GM18508 (cell line): ENCODE results near the gene EML3.
"Not testable (repeated sequence)": the region's sequence is repeated elsewhere in the genome, so short reads cannot be mapped to it uniquely, and the experiment has no call there.

ENCODE experiments used
- ATAC-seq: cut with Tn5 transposase; IDR thresholded peaks from one replicate; pipeline ENCODE4 v1.9.1; 2021; ENCODE audit warnings: moderate number of reproducible peaks; ENCODE audit not compliant: insufficient read depth, unreplicated experiment

EML3 gene

GRCh38 chr11:62573592-62574362 is 38.8 kb downstream of the EML3 start, which contains the start of gene EEF1G:
TSS of gene EEF1G (minus strand) at chr11:62573891. CDS start at chr11:62573842, 49 bp downstream.
- ATAC-seq, result peak; percentile 73

GRCh38 chr11:62573006-62573591 is 39.5 kb downstream of the EML3 start:
- ATAC-seq, result no peak

GRCh38 chr11:62572431-62572830 is 40.1 kb downstream of the EML3 start:
- ATAC-seq, result no peak

GRCh38 chr11:62571493-62571892 is 41.1 kb downstream of the EML3 start:
- not testable (repeated sequence) for ATAC-seq

- not testable (repeated sequence) for ATAC-seq
These were observed 41.7 kb downstream of the EML3 start for GRCh38 chr11:62570903-62571302.

GRCh38 chr11:62569611-62570010 is 43.0 kb downstream of the EML3 start:
- ATAC-seq, result no peak

GRCh38 chr11:62567018-62567633 is 45.4 kb downstream of the EML3 start:
- ATAC-seq, result no peak

- ATAC-seq, result no peak
These were observed 46.3 kb downstream of the EML3 start for GRCh38 chr11:62566247-62566646.

- ATAC-seq, result no peak
These were observed 47.3 kb downstream of the EML3 start for GRCh38 chr11:62565100-62565802.

GRCh38 chr11:62561677-62562230 is 50.8 kb downstream of the EML3 start:
- ATAC-seq, result not testable (repeated sequence)

- ATAC-seq, result no peak
These were observed 51.9 kb downstream of the EML3 start for GRCh38 chr11:62560566-62561103.

GRCh38 chr11:62559626-62560025 is 52.9 kb downstream of the EML3 start:
- ATAC-seq, result not testable (repeated sequence)

- no peak for ATAC-seq
These were observed 53.4 kb downstream of the EML3 start for GRCh38 chr11:62559204-62559603.

GRCh38 chr11:62558669-62559068 is 53.9 kb downstream of the EML3 start:
- no peak for ATAC-seq

- ATAC-seq, result no peak
These were observed 55.5 kb downstream of the EML3 start for GRCh38 chr11:62556875-62557631.

GRCh38 chr11:62556108-62556874 is 56.3 kb downstream of the EML3 start:
- ATAC-seq, result no peak

GRCh38 chr11:62555464-62556107 is 57.0 kb downstream of the EML3 start:
- peak; percentile 42 for ATAC-seq
